OCI-LY7 (cell line): ENCODE results near the gene VCY.
"Not testable (repeated sequence)": the region's sequence is repeated elsewhere in the genome, so short reads cannot be mapped to it uniquely, and the experiment has no call there.

Experiments used
- CTCF ChIP-seq: fragments of 200-600 bp; sonication (generic); conservative IDR thresholded peaks from 2 replicates; pipeline ENCODE4 v1.5.1; 2014; ENCODE audit warnings: mild to moderate bottlenecking, antibody characterized with exemption, low read length, moderate library complexity, mixed read lengths
- EZH2phosphoT487 ChIP-seq: fragments of 200-600 bp; sonication (generic); IDR thresholded peaks from 2 replicates; pipeline ENCODE4 v1.6.1; 2018; ENCODE audit warnings: low read depth, borderline replicate concordance, mild to moderate bottlenecking, mixed run types, antibody characterized with exemption, low read length, moderate library complexity, mixed read lengths

- TF ChIP-seq CTCF, EZH2phosphoT487: not testable (repeated sequence)
Measured at GRCh38 chrY:14030395-14030794, 44.1 kb upstream of the VCY start.
